GM12874 (cell line): Measurements from ENCODE around the gene P4HA1.

Source experiments
- CTCF ChIP-seq: IDR thresholded peaks from 2 replicates; pipeline ENCODE4 v1.5.1; 2011; ENCODE audit warnings: low read depth, mild to moderate bottlenecking, control low read depth, low read length, moderate library complexity; ENCODE audit not compliant: insufficient read depth

Gene P4HA1

GRCh38 chr10:73092830-73093229 is 3.8 kb downstream of the P4HA1 start:
- TF ChIP-seq CTCF, result no peak

GRCh38 chr10:73088304-73088703 is 8.4 kb downstream of the P4HA1 start:
- TF ChIP-seq CTCF, result no peak

DNA sequence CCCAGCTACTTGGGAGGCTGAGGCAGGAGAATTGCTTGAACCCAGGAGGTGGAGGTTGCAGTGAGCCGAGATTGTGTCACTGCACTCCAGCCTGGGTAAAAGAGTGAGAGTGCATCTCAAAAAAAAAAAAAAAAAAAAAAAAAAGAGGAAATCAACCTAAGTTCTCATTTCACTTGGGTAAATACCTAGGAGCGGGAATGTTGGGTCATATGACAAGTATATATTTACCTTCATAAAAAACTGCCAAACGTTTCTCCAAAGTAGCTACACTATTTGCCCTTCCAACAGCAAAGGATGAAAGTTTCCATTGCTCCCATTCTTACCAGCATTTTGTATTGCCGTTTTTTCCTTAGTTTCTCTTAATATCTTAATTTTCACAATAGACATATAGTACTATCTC is 9.8 kb downstream of the P4HA1 start:
- no peak for TF ChIP-seq CTCF

DNA sequence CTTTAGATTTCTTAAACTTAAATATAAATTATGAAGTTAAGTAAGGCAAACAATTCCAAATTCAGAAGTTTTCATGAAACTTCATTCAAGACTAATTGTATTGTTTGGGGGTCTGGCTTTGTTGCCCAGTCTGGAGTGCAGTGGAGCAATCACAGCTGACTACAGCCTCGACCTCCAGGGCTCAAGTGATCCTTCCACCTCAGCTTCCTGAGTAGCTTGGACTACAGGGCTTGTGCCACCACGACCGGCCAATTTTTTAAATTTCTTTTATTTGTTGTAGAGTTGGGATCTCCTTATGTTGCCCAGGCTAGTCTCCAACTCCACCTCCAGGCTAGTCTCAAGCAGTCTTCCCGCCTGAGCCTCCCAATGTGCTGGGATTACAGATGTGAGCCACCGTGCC is 12.5 kb downstream of the P4HA1 start:
- no peak for TF ChIP-seq CTCF

DNA sequence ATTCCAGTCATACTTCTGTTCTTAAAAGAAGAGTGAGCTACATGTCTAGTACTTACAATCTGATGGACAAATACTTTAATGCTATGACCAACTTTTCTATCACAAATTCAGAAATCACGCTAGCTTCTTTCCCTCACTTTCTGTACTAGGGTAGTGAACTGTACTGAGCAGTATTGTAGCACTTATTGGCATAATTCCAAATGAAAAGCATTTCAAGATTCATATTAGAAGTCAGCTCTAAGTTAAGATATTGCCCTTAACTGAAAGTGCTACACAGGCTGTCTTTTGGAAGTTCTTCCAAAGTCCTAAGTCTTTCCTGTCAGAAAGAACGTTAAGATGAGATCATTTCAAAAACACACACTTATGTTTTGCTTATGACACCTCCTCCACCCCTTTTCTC is 13.4 kb downstream of the P4HA1 start:
- no peak for TF ChIP-seq CTCF

- TF ChIP-seq CTCF, result no peak
Measured at GRCh38 chr10:73079779-73080541, 16.7 kb downstream of the P4HA1 start.

DNA sequence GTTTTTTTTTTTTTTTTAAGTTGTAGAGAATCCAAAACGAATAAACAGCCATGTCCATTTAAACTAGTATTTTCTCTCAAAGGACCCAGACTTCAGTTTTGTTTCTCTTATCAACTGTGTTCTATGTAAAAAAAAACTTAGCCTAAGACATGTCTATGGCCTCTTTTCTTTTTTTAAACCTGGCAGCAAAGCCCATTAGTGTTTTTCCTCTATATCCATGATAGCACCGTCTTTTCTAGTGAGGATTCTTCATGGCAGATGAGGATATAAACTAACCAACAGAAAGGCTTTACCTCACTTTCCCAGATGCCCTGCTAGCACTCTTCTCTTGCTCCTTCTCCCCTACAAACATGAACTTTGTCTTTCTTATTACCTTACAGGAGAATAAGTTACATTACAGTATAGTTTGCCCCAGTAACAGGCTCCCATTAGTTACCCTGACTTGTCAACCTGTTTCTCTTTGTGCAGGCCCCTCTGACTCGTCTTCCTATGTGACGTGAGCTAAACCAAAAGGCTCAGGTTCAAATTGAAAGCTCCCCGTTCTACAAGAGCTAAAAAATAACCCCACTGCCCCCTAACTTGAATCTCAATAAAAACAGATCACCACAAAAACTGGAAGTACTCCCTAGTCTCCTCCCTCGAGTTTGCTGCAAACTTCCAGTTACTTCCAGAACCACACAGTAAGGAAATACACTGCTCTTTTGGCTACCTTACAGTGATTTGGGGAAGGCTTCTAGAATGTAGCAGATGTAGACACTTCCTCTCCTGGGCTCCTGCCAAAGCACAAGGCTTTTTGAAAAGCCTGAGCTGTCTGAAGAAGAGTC is 20.1 kb downstream of the P4HA1 start:
- TF ChIP-seq CTCF, result no peak
